GM23248 (cell line): ENCODE results near the gene TTLL4. TPM values are rescaled to one million over a fixed set of nuclear protein-coding genes. Genes with fewer than 3 reads are reported as not detected.

Experiments used
- DNase-seq: peaks from one replicate; pipeline ENCODE4 v3.0.0-alpha.2; 2015
- H2AFZ ChIP-seq: fragments of 200-600 bp; sonication (generic); 2 replicates; pipeline ENCODE4 v1.6.1; 2016; ENCODE audit warnings: antibody characterized with exemption
- H3F3A ChIP-seq: fragments of 200-600 bp; sonication (generic); 2 replicates; pipeline ENCODE4 v1.6.1; 2016; ENCODE audit warnings: mild to moderate bottlenecking, antibody characterized with exemption, mixed run types; ENCODE audit not compliant: insufficient read depth
- H3K27ac ChIP-seq: fragments of 200-600 bp; sonication (generic); 2 replicates; pipeline ENCODE4 v1.5.1; 2016; ENCODE audit warnings: mild to moderate bottlenecking
- H3K27me3 ChIP-seq: fragments of 200-600 bp; sonication (generic); replicated peaks from 2 replicates; pipeline ENCODE4 v1.6.1; 2016; ENCODE audit warnings: mild to moderate bottlenecking; ENCODE audit not compliant: insufficient read depth
- H3K36me3 ChIP-seq: fragments of 200-600 bp; sonication (generic); 2 replicates; pipeline ENCODE4 v1.6.1; 2016; ENCODE audit warnings: low read depth, mild to moderate bottlenecking
- H3K4me1 ChIP-seq: fragments of 200-600 bp; sonication (generic); 2 replicates; pipeline ENCODE4 v1.6.1; 2016; ENCODE audit warnings: mild to moderate bottlenecking; ENCODE audit not compliant: insufficient read depth
- H3K4me2 ChIP-seq: fragments of 200-600 bp; sonication (generic); one replicate; pipeline ENCODE4 v1.6.1; 2016; ENCODE audit warnings: mild to moderate bottlenecking; ENCODE audit not compliant: unreplicated experiment
- H3K4me3 ChIP-seq: fragments of 200-600 bp; sonication (generic); 2 replicates; pipeline ENCODE4 v1.5.1; 2016; ENCODE audit warnings: mild to moderate bottlenecking
- H3K79me2 ChIP-seq: fragments of 200-600 bp; sonication (generic); 2 replicates; pipeline ENCODE4 v1.6.1; 2016; ENCODE audit warnings: mild to moderate bottlenecking; ENCODE audit not compliant: insufficient read depth
- H3K9ac ChIP-seq: fragments of 200-600 bp; sonication (generic); 2 replicates; pipeline ENCODE4 v1.6.1; 2016; ENCODE audit warnings: mild to moderate bottlenecking
- H3K9me2 ChIP-seq: fragments of 200-600 bp; sonication (generic); 2 replicates; pipeline ENCODE4 v1.6.1; 2016; ENCODE audit warnings: mixed run types, mild to moderate bottlenecking, moderate library complexity; ENCODE audit not compliant: insufficient read depth
- H3K9me3 ChIP-seq: fragments of 200-600 bp; sonication (generic); one replicate; pipeline ENCODE4 v1.6.1; 2017; ENCODE audit warnings: low read depth
- H4K20me1 ChIP-seq: fragments of 200-600 bp; sonication (generic); 2 replicates; pipeline ENCODE4 v1.6.0; 2016; ENCODE audit not compliant: insufficient read depth
- EZH2 ChIP-seq: fragments of 200-600 bp; sonication (generic); IDR thresholded peaks from 2 replicates; pipeline ENCODE4 v1.6.1; 2018; ENCODE audit warnings: antibody characterized with exemption, mild to moderate bottlenecking; ENCODE audit not compliant: insufficient read depth, poor library complexity, severe bottlenecking
- EZH2phosphoT487 ChIP-seq: fragments of 200-600 bp; sonication (generic); IDR thresholded peaks from 2 replicates; pipeline ENCODE4 v1.6.1; 2018; ENCODE audit warnings: antibody characterized with exemption, moderate library complexity, mild to moderate bottlenecking, low read depth; ENCODE audit not compliant: insufficient read depth
- WGBS, 2 experiments: methylation state at CpG; one replicate each; pipeline ENCODE4 v1.1.6; 2015 to 2017; ENCODE audit warnings: low lambda C conversion rate in 2 of 2, low coverage in 1 of 2; ENCODE audit errors: missing lambda C conversion rate in 2 of 2; 5-methylcytosine and 5-hydroxymethylcytosine counted together
- in situ Hi-C: fragments of 300-500 bp; cut with MboI; formaldehyde crosslinking; loops from 2 replicates; pipeline ENCODE4 v1.15.0; 2020
- polyA plus RNA-seq: library from polyadenylated mRNA; unstranded; fragments of >200 nt; fragmentation: Nextera tagmentation; extraction: Ambion mirVana; gene quantifications from 2 replicates; pipeline ENCODE4 v1.2.1, GENCODE V29; 2016
- total RNA-seq: library from RNA; depleted of rRNA; stranded (reverse); fragments of >200 nt; shearing (Covaris generic); gene quantifications from 2 replicates; pipeline ENCODE4 v1.2.3, GENCODE V29; 2014

The TTLL4 gene
- total and polyA plus RNA-seq, 2 experiments from 2014 or later: 5.5 to 7.7 TPM

GRCh38 chr2:218716070-218716469, 5.4 kb downstream of the TTLL4 start:
- no peak overlapping the region for H3K4me3 ChIP-seq
- H3K9ac ChIP-seq: no peak overlapping the region
- in situ Hi-C loops: no loop called here
- H4K20me1 ChIP-seq: no peaks in the 10 kb centered on the region
- H3K27me3 ChIP-seq: no peaks in the 10 kb centered on the region
- peaks cover 10% of the 10 kb centered on the region for H3K4me1 ChIP-seq
- no peak overlapping the region for H3K4me2 ChIP-seq
- TF ChIP-seq EZH2: no peak
- no peak for TF ChIP-seq EZH2phosphoT487
- peaks cover 9% of the 10 kb centered on the region for H3F3A ChIP-seq
- H3K9me3 ChIP-seq: no peaks in the 10 kb centered on the region
- WGBS, 2 experiments: 61 to 65% methylated on average over 4 of the region's 4 CpGs
- H3K27ac ChIP-seq: no peak overlapping the region
- DNase-seq: no peak
- no peaks in the 10 kb centered on the region for H3K36me3 ChIP-seq
- no peaks in the 10 kb centered on the region for H3K9me2 ChIP-seq
- peaks cover 95% of the 10 kb centered on the region for H3K79me2 ChIP-seq
- H2AFZ ChIP-seq: no peak overlapping the region

GRCh38 chr2:218717262-218717661, 6.6 kb downstream of the TTLL4 start:
- WGBS, 2 experiments: 88 to 90% methylated on average over 3 of the region's 3 CpGs
- 0 out of 2 replicates have a peak, but pooled peaks cover 4% of the 10 kb centered on the region for H3K4me1 ChIP-seq
- in situ Hi-C loops: no loop called here
- H3K4me2 ChIP-seq: no peak overlapping the region
- peaks cover 97% of the 10 kb centered on the region for H3K79me2 ChIP-seq
- H3K36me3 ChIP-seq: no peaks in the 10 kb centered on the region
- H3F3A ChIP-seq: no peaks in the 10 kb centered on the region
- no peak overlapping the region for H3K4me3 ChIP-seq
- H2AFZ ChIP-seq: no peak overlapping the region
- H3K9me3 ChIP-seq: no peaks in the 10 kb centered on the region
- TF ChIP-seq EZH2 (no peak), EZH2phosphoT487 (no peak)
- H3K27ac ChIP-seq: no peak overlapping the region
- no peak overlapping the region for H3K9ac ChIP-seq
- peak; percentile 47 for DNase-seq
- H3K9me2 ChIP-seq: no peaks in the 10 kb centered on the region
- H4K20me1 ChIP-seq: no peaks in the 10 kb centered on the region
- H3K27me3 ChIP-seq: no peaks in the 10 kb centered on the region

- no peak overlapping the region for H2AFZ ChIP-seq
- H3K9me3 ChIP-seq: no peaks in the 10 kb centered on the region
- no peak overlapping the region for H3K9ac ChIP-seq
- no peaks in the 10 kb centered on the region for H4K20me1 ChIP-seq
- TF ChIP-seq EZH2phosphoT487 (no peak), EZH2 (no peak)
- no peaks in the 10 kb centered on the region for H3K9me2 ChIP-seq
- WGBS, 2 experiments: 98 to 100% methylated on average over 7 of the region's 7 CpGs
- no peak overlapping the region for H3K27ac ChIP-seq
- no peak overlapping the region for H3K4me2 ChIP-seq
- no peak for DNase-seq
- H3K27me3 ChIP-seq: no peaks in the 10 kb centered on the region
- no peak overlapping the region for H3K4me3 ChIP-seq
- peaks cover 2% of the 10 kb centered on the region; the same call in 1 of the 2 replicates for H3F3A ChIP-seq
- in situ Hi-C loops: no loop called here
- peaks cover 94% of the 10 kb centered on the region for H3K79me2 ChIP-seq
- H3K4me1 ChIP-seq: 0 out of 2 replicates have a peak, but pooled peaks cover 5% of the 10 kb centered on the region
- H3K36me3 ChIP-seq: no peaks in the 10 kb centered on the region
Measured at GRCh38 chr2:218718058-218718457, 7.4 kb downstream of the TTLL4 start.

- no peak overlapping the region for H3K9ac ChIP-seq
- TF ChIP-seq EZH2phosphoT487 (no peak), EZH2 (no peak)
- H4K20me1 ChIP-seq: no peaks in the 10 kb centered on the region
- H3K9me2 ChIP-seq: no peaks in the 10 kb centered on the region
- no peak overlapping the region for H3K4me3 ChIP-seq
- in situ Hi-C loops: no loop called here
- H3F3A ChIP-seq: peaks cover 5% of the 10 kb centered on the region; the same call in 1 of the 2 replicates
- no peak overlapping the region for H3K4me2 ChIP-seq
- DNase-seq: no peak
- H3K79me2 ChIP-seq: peaks cover 92% of the 10 kb centered on the region
- no peak overlapping the region for H3K27ac ChIP-seq
- H3K36me3 ChIP-seq: no peaks in the 10 kb centered on the region
- no peaks in the 10 kb centered on the region for H3K27me3 ChIP-seq
- no peak overlapping the region for H2AFZ ChIP-seq
- H3K9me3 ChIP-seq: no peaks in the 10 kb centered on the region
- 0 out of 2 replicates have a peak, but pooled peaks cover 11% of the 10 kb centered on the region for H3K4me1 ChIP-seq
- WGBS, 2 experiments: 77 to 93% methylated on average over 3 of the region's 3 CpGs
Measured at GRCh38 chr2:218719457-218719856, 8.8 kb downstream of the TTLL4 start.
